Neural cell (in vitro differentiated cells): ENCODE results near the gene BABAM2. TPM values are rescaled to one million over a fixed set of nuclear protein-coding genes. Genes with fewer than 3 reads are reported as not detected.

Experiments used
- H2AFZ ChIP-seq: fragments of 200-600, 300-800 bp; sonication (generic), shearing (Covaris generic); 2 replicates; pipeline ENCODE4 v1.6.0; 2014; ENCODE audit warnings: low read depth, mild to moderate bottlenecking, antibody characterized with exemption, low read length, moderate library complexity
- H3F3A ChIP-seq: fragments of 200-600 bp; shearing (Covaris generic); 2 replicates; pipeline ENCODE4 v1.6.1; 2016; ENCODE audit warnings: mild to moderate bottlenecking, moderate library complexity, mixed read lengths, antibody characterized with exemption, low read length; ENCODE audit not compliant: insufficient read depth, poor library complexity, severe bottlenecking
- H3K27ac ChIP-seq: fragments of 200-600, 300-800 bp; sonication (generic), shearing (Covaris generic); 2 replicates; pipeline ENCODE4 v1.5.1; 2014; ENCODE audit warnings: mild to moderate bottlenecking, low read length, moderate library complexity
- H3K27me3 ChIP-seq: fragments of 300-800, 200-600 bp; sonication (generic), shearing (Covaris generic); 2 replicates; pipeline ENCODE4 v1.6.0; 2014; ENCODE audit warnings: mild to moderate bottlenecking, low read depth, low read length, moderate library complexity; ENCODE audit not compliant: insufficient read depth
- H3K36me3 ChIP-seq: fragments of 300-800, 200-600 bp; sonication (generic), shearing (Covaris generic); 2 replicates; pipeline ENCODE4 v1.5.1; 2014; ENCODE audit warnings: mild to moderate bottlenecking, antibody characterized with exemption, low read length, moderate library complexity; ENCODE audit not compliant: insufficient read depth
- H3K4me2 ChIP-seq: fragments of 300-800, 200-600 bp; sonication (generic), shearing (Covaris generic); 2 replicates; pipeline ENCODE4 v1.6.0; 2014; ENCODE audit warnings: mild to moderate bottlenecking, low read length
- H3K4me3 ChIP-seq: fragments of 300-800, 200-600 bp; sonication (generic), shearing (Covaris generic); 2 replicates; pipeline ENCODE4 v1.5.1; 2014; ENCODE audit warnings: mild to moderate bottlenecking, low read length, moderate library complexity
- H3K79me2 ChIP-seq: fragments of 200-600 bp; shearing (Covaris generic); replicated peaks from 2 replicates; pipeline ENCODE4 v1.6.0; 2014; ENCODE audit warnings: mild to moderate bottlenecking, low read length, moderate library complexity; ENCODE audit not compliant: insufficient read depth
- H3K9ac ChIP-seq: fragments of 300-800, 200-600 bp; sonication (generic), shearing (Covaris generic); 2 replicates; pipeline ENCODE4 v1.6.1; 2016; ENCODE audit warnings: mild to moderate bottlenecking, low read length, mixed read lengths
- H3K9me2 ChIP-seq: fragments of 200-600 bp; shearing (Covaris generic); 2 replicates; pipeline ENCODE4 v1.6.1; 2016; ENCODE audit warnings: mild to moderate bottlenecking, low read length, mixed read lengths; ENCODE audit not compliant: insufficient read depth
- H3K9me3 ChIP-seq: fragments of 200-600, 300-800 bp; sonication (generic), shearing (Covaris generic); 2 replicates; pipeline ENCODE4 v1.6.1; 2016; ENCODE audit warnings: mild to moderate bottlenecking, mixed run types, low read length, moderate library complexity, mixed read lengths
- H4K20me1 ChIP-seq: fragments of 200-600 bp; shearing (Covaris generic); 2 replicates; pipeline ENCODE4 v1.6.1; 2016; ENCODE audit warnings: mild to moderate bottlenecking, mixed run types; ENCODE audit not compliant: insufficient read depth
- CTCF ChIP-seq: fragments of 450-650 bp; IDR thresholded peaks from 2 replicates; pipeline ENCODE4 v1.5.1; 2014; ENCODE audit warnings: antibody characterized with exemption, mild to moderate bottlenecking, moderate library complexity; ENCODE audit not compliant: poor library complexity, severe bottlenecking
- EP300 ChIP-seq: fragments of 450-650 bp; conservative IDR thresholded peaks from 2 replicates; pipeline ENCODE4 v1.6.1; 2014; ENCODE audit warnings: antibody characterized with exemption, mild to moderate bottlenecking, moderate library complexity; ENCODE audit not compliant: poor library complexity, severe bottlenecking
- EZH2 ChIP-seq: fragments of 200-600, 300-800 bp; shearing (Covaris generic), sonication (generic); IDR thresholded peaks from 2 replicates; pipeline ENCODE4 v1.6.1; 2014; ENCODE audit warnings: antibody characterized with exemption, low read length, borderline replicate concordance, mild to moderate bottlenecking; ENCODE audit not compliant: insufficient read depth, poor library complexity, severe bottlenecking
- MXI1 ChIP-seq: fragments of 450-650 bp; conservative IDR thresholded peaks from 2 replicates; pipeline ENCODE4 v1.6.1; 2014; ENCODE audit warnings: antibody characterized with exemption, mild to moderate bottlenecking; ENCODE audit not compliant: poor library complexity, severe bottlenecking
- POLR2AphosphoS5 ChIP-seq: IDR thresholded peaks from 2 replicates; pipeline ENCODE4 v1.6.1; 2012
- RAD21 ChIP-seq: fragments of 450-650 bp; conservative IDR thresholded peaks from 2 replicates; pipeline ENCODE4 v1.6.1; 2014; ENCODE audit warnings: antibody characterized with exemption, mild to moderate bottlenecking, moderate library complexity
- REST ChIP-seq: IDR thresholded peaks from 2 replicates; pipeline ENCODE4 v1.6.1; 2012; ENCODE audit warnings: borderline replicate concordance
- SMC3 ChIP-seq: fragments of 450-650 bp; conservative IDR thresholded peaks from 2 replicates; pipeline ENCODE4 v1.6.1; 2014; ENCODE audit warnings: antibody characterized with exemption, mild to moderate bottlenecking, moderate library complexity; ENCODE audit not compliant: poor library complexity
- TAF1 ChIP-seq: IDR thresholded peaks from 2 replicates; pipeline ENCODE4 v1.6.1; 2012; ENCODE audit warnings: low read depth
- polyA plus RNA-seq: library from polyadenylated mRNA; depleted of rRNA; stranded (reverse); fragments of >200 nt; gene quantifications from 2 replicates; pipeline ENCODE4 v1.2.3, GENCODE V29; 2014

BABAM2 gene
- polyA plus RNA-seq, 1 donor from 2014 or later = 15.3 TPM

- no peaks in the 10 kb centered on the region for H3K27me3 ChIP-seq
- TF ChIP-seq RAD21 = no peak
- TF ChIP-seq SMC3 = no peak
- no peak for TF ChIP-seq TAF1
- TF ChIP-seq MXI1 = no peak
- no peak for TF ChIP-seq EP300
- no peak for TF ChIP-seq EZH2
- no peak for TF ChIP-seq REST
- TF ChIP-seq POLR2AphosphoS5 = no peak
- TF ChIP-seq CTCF = no peak
- H3K79me2 ChIP-seq = no peaks in the 10 kb centered on the region
- no peak overlapping the region for H3K9ac ChIP-seq
- no peaks in the 10 kb centered on the region for H3K9me3 ChIP-seq
- H3K4me3 ChIP-seq = no peak overlapping the region
- H4K20me1 ChIP-seq = no peaks in the 10 kb centered on the region
- no peak overlapping the region for H3K4me2 ChIP-seq
- no peaks in the 10 kb centered on the region for H3K36me3 ChIP-seq
- no peak overlapping the region for H3K27ac ChIP-seq
- H3K9me2 ChIP-seq = no peaks in the 10 kb centered on the region
- no peak overlapping the region for H2AFZ ChIP-seq
- no peaks in the 10 kb centered on the region for H3F3A ChIP-seq
These were observed 471.6 kb downstream of the BABAM2 start for GRCh38 chr2:28361991-28362710.

DNA sequence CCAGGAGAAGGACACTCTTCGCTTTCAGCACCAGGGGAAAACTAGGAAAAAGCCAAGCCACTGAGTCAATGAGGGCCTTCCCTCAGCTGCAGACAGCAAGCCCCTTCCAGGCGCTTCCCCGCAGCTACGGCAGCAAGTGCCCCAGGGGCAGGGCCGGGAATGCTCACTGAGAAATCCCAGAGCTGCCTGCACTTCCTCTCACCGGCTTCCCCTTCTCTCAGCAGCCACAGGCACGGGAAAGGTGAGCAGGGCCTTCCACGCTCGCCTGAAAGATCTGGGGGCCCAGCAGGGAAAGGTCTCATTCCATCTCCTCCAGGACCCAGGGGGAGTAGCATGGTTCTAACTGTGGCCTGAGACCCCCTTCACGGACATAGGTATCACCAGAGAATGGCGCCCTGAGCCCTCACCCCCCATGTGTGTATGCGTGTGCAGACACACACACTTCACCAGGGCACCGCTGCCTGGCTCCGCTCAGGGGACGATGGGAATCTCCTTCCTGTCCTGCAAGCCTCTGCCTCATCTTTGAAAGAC, 472.5 kb downstream of the BABAM2 start:
- Histone ChIP-seq H3K4me3 (no peak overlapping the region), H2AFZ (no peak overlapping the region), H3K9ac (no peak overlapping the region), H3K27me3 (no peaks in the 10 kb centered on the region), H3K9me2 (no peaks in the 10 kb centered on the region), H3F3A (no peaks in the 10 kb centered on the region), H3K27ac (no peak overlapping the region), H4K20me1 (no peaks in the 10 kb centered on the region), H3K36me3 (no peaks in the 10 kb centered on the region), H3K9me3 (no peaks in the 10 kb centered on the region), H3K4me2 (no peak overlapping the region), H3K79me2 (no peaks in the 10 kb centered on the region)
- TF ChIP-seq POLR2AphosphoS5 (no peak), RAD21 (no peak), REST (no peak), EP300 (no peak), SMC3 (no peak), EZH2 (no peak), MXI1 (no peak), TAF1 (no peak), CTCF (no peak)
